CMK (cell line): ENCODE results near the gene RPP38.

Source experiments
- DNase-seq: peaks from one replicate; pipeline ENCODE4 v3.0.0-alpha.2; 2010; ENCODE audit warnings: low read depth

RPP38 gene

DNA sequence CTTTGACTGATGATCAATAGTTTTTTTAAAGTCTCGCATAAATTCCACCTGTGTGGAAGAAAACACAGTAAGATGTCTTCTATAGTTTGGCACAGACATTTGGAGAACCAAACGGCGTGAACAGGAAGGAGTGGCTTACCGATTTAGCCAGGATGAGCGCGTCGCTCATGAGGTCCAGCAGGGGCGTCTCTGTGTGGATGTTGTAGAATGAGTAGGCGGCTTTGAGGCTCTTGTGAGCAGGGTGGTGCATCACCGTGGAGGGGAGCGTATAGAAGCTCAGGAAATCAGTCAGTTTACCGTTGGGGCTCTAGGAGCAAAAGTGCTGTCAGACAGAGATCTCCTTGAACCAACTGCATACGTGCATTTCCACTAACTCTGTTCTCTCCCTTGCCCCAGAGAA is 15.5 kb downstream of the RPP38 start:
- DNase-seq: no peak

DNA sequence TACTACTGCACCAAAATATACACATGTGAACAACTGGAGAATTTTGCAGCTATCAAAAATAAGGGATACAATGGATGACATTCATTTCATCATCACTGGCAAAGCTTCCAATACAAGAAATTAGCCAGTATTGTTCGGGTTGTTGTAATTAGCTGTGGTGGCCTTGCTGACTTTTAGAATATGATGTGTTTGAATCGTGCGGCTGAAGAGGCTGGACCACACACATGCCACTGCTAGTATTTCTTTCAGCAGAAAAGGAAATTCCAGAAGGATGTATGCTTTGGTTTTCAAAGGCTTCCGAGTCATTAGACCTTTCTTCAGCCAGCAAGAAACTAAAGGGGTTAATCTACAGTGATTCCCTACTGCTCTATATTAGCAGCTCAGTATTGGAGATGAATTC is 16.6 kb downstream of the RPP38 start:
- no peak for DNase-seq

DNA sequence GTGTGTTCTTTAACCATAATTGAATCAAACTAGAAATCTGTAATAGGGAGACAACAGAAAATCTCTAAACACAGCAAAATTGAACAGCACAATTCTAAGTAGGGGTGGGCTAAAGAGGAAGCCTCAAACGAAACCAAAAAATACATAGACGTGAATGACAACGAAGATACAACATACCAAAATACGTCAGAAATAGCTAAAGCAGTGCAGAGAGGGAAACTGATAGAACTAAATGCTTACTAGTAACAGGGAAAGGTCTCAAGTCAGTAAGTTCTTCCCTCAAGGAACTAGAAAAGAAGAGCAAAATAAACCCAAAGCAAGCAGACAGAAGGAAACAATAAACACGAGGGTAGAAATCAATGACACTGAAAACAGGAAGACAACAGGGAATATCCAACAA is 19.1 kb downstream of the RPP38 start:
- no peak for DNase-seq

DNA sequence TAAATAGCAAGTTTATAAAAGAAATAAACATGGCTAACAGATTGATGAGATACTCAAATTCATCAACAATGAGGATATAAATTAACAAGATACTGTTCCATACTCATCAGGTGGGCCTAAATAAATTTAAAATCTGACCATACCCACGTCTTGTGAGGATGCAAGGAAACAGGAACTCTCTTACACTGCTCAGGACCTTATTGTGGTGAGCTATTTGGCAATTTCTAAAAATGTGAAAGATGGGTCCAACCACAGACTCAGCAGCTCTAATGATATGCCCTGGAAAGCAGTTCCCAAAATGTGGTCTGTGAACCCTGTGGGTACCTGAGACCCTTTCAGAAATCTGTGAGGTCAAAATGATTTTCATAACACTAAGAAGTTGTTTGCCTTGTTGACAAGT is 21.5 kb downstream of the RPP38 start:
- no peak for DNase-seq

DNA sequence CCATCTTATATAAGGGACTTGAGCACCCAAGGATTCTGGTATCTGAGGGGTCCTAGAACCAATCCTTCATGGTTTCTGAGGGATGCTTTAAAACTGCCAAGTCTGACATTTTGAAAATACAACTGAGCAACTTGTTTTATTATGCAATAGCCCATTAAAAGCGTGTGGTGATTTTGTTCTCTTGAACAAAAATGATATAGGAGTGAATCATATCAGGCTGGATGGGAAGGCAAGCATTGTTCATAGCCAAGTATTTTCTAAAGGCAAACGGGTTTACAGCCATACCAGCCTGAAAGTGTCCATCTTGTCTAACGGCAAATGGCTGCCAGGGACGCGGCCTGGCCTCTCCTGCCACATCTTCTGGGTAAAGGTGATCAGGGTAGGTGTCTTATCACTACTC is 23.4 kb downstream of the RPP38 start:
- no peak for DNase-seq

DNA sequence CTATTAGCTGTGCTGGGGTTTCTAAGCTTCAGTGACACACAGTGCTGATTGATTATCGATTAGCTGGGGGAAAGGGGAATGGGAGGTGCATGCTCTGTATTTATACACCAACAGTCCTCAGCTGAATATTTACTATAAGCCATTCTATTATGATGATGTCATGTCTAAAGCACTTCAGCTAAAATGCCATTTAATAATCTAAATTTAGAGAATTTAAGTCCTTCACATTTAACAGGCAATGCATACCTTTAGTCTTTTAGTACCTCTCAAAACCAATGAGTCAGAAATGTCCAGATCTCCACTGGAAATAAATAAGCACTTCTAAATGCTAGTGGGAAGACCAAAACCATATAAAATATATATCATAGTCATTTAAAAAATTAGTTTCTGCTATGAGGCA is 24.6 kb downstream of the RPP38 start:
- no peak for DNase-seq

DNA sequence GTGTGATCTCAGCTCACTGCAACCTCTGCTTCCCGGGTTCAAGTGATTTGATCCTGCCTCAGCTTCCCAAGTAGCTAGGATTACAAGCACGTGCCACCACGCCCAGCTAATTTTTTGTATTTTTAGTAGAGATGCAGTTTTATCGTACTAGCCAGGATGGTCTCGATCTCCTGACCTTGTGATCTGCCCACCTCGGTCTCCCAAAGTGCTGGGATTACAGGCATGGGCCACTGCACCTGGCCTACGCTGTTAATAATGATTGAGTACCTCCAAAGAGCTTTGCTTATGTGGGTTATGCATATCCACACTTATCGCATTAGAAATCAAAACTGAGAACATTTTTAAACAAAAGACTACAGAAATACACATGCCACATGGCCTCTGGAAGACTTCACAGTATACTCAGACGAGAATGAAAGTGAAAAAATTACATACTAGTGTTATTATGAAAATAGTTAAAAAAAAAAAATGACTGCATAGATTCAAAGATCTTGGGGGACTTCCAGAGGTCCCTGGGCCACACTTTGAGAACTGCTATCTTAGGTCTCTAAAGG is 25.4 kb downstream of the RPP38 start:
- DNase-seq: no peak

DNA sequence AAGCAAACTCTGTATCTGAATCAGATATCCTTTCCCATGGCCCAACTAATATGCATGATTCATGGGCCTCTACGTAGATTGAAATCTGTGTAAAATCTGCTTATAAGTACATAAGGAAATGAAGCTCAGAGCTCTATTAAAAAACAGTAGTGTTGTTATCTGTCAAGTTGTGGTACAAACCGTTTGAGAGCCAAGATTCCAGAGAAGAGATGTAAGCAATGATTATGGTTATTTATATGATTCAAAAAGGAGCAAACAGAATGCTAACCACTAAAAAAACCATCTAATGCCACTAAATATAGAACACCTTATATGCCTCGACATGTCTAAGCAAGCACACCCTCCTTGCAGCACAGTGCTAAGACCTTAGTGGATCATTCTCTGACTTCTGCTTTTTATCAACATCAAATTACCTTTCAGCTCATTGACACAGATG is 26.6 kb downstream of the RPP38 start:
- no peak for DNase-seq

DNA sequence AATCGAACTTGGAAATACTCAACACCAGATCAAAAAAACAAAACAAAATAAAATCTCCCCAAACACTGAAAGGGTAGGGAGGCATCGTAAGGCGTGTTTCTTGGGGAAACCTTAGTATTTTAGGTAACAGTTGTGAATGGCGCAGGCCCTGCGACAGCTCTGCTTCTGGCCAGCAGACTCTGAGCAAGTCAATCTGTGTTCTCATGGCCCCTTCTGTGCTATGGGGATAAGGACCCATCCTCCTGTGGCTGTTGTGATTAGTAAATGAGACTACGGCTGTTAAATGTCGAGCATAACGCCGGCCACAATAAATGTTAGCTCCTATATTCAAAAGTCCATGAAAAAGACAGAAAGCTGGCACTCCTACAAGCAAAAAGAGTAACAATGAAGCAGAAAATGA is 27.0 kb downstream of the RPP38 start:
- DNase-seq: no peak

DNA sequence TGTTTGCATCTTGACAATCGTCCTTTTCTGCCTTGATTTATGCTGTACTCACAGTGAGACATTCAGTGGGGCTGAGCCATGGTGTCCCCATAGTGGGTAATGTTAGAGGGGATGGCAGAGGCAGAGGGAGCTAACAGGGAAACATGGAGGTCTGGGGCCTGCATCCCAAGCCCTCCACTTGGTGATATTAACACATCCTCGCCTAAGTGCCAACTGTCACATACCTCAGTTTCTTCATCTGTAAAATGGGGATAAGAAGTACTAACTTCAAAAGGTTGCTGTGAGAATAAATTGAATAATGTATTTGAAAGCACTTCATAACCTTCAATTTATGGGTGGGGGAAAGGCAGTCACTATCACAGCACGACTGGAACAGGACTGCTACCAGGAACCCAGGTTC is 27.8 kb downstream of the RPP38 start:
- DNase-seq: no peak

DNA sequence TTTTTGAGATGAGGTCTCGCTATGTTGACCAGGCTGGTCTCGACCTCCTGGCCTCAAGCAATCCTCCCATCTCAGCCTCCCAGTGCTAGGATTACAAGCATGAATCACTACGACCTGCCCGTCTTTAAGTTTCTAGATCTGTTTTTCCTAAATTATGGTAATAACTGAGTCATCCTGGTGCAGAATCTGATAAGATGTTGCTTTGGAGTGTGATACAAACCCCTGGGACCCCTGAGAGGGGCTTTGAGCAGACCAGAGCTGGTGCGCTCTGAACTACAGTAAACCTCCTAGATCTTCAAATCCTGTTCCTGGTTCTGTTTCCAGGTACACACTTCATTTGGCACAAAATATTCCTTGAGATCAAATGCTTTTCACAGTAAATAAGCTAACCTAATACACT is 34.2 kb downstream of the RPP38 start:
- no peak for DNase-seq

DNA sequence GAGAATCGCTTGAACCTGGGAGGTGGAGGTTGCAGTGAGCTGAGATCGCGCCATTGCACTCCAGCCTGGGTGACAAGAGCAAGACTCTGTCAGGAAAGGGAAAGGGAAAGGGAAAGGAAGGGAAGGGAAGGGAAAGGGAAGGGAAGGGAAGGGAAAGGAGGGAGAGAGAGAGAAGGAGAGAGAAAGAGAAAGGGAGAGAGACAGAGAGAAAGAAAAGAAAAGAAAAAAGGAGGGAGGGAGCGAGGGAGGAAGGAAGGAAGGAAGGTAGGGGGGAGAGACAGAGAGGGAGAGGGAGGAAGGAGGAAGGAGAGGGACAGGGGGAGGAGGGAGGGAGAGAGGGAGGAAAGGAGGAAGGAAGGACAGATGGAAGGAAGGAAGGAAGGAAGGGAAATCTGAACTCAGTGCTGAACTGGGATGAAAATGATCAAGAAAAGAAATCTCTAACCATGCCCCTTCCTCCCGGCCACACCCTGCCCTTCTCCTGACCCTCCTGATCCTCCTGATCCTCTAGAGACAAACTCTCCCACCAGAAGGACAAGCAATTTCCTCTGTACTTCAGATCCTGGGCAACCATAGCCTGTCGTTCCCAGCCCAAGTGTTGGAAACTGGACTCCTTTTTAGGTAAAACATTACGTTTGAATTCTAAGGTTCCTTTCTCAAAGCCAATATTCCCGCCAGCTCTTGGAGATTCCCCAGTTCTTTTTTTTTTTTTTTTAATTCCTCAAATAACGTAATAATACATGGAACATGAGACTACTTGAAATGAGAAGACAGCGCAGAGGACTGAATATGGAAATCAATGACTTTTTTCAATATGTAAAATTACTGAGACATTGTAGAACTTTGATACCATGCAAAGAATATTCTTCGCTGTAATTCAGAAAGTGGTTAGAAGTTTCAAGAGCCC is 39.2 kb downstream of the RPP38 start:
- DNase-seq: no peak

DNA sequence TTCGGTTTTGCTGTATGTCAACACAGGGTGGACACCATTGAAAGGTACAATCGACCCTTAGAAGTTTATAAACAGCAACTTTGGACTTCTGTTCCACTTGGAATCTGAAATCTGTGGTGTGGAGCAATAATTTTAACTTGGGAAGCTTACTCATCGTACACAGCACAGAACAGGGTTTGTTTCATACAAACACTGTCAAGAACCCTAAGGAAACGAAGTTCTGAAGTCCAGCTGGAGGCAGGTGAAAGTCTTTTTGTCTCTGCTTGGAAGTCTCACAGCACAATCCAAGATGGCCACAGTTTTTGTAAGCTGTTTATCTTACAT is 39.8 kb downstream of the RPP38 start:
- DNase-seq: no peak

DNA sequence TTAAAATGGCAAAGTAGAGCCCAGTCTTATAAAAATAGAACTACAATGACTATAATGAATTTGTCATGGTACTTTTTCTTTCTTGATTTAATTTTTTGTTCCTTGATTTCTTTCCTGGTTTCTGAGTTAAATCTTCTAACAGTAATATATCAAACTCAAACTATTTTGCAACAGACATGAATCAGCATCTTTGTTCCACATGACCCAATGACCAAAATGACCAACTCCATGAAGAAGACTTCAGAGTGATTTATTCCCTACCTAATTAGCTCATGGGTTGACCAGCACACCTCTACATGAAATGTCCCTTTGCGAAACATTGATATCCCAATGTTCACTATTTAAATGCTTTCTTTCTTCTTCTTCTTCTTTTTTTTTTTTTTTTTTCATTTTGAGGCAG is 40.5 kb downstream of the RPP38 start:
- no peak for DNase-seq

DNA sequence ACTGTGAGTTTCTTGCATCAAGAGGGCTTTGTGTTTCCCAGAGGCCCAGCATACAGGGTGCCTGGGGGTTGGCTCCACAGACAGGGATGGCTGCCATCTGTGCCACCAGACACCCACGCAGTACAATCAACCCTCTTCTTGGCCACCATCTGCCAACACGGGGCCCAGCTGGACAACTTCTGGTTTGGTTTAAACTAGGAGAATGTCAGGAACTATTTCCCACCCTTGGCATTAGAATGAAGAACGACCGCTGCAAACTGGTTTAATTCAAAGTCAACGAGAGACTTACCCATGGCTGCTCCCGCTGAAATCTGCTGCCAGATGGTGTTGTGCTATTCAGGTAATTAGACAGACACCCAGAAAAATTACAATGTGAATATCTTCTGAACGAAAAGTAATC is 43.5 kb downstream of the RPP38 start:
- DNase-seq: no peak

DNA sequence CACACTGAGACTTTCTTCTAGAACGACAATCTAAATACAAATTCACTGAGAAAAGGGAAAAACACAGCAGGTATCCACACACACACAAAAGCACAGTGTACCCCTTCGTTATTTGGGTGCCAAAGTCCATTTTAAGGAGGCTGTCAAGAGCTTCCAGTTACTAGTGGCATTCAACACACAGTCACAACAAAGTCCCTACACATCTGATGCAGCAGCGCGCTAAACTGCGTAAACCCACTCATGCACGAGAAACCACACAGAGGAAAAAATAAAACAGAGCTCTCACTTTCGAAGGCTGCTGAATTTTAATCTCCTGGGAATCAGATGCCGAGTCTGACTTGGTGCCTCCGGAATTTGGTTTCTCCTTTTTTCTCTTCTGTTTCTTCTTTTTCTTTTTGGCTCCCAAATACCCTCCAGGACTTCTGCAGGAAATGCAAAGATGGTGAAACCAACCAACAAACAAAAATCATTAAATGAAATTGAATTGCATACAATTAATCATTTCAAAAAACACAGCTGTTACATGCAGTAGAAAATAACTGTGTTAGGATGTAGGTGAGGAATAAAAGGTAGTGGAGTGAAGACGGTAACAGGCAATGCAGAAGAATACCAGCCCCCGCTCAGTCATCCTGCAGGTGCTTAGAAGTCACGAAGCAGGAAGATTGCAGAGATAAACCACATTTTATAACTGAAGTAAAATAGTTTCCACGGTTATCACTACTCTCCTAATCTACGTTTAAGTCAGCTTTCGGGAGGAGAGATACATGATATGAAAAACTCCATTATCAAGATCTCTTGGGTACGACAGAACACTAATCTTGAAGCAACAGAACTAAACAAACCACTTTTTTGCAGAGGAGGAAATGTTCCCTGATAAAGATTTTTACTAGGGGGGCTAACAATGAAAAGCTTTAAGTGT is 44.2 kb downstream of the RPP38 start:
- DNase-seq: no peak

DNA sequence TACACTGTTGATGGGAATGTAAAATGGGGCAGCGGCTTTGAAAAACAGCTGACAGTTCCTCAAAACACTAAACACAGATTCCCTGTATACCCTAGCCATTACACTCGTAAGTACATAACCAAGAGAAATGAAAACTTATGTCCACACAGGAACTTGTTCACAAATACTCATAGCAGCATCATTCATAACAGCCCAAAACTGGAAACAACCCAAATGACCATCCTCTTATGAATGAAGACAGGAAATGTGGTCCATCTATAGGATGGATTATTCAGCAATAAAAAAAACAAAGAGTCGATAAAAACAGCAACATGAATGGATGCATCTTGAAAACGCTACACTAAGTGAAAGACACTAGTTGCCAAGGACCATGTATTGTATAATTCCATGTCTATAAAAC is 47.6 kb downstream of the RPP38 start:
- DNase-seq: no peak

DNA sequence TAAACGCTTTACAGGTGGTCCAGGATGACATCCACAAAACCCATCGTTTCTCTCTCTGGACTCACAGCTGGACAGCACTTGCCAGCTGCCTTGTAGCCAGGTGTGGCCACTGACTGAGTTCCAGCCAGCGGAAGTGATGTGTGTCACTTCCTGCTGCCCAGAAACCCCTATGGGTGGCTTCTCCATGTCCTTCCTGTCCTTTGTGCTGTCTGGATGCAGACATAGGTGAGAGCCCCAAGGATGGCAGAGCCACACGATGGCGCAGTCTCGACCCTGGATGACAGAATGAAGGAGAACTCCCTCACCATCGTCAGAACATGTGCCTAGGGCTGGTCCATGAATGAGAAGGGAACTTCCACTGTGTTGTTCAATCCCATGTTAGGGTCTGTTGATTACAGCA is 49.2 kb downstream of the RPP38 start:
- DNase-seq: no peak

DNA sequence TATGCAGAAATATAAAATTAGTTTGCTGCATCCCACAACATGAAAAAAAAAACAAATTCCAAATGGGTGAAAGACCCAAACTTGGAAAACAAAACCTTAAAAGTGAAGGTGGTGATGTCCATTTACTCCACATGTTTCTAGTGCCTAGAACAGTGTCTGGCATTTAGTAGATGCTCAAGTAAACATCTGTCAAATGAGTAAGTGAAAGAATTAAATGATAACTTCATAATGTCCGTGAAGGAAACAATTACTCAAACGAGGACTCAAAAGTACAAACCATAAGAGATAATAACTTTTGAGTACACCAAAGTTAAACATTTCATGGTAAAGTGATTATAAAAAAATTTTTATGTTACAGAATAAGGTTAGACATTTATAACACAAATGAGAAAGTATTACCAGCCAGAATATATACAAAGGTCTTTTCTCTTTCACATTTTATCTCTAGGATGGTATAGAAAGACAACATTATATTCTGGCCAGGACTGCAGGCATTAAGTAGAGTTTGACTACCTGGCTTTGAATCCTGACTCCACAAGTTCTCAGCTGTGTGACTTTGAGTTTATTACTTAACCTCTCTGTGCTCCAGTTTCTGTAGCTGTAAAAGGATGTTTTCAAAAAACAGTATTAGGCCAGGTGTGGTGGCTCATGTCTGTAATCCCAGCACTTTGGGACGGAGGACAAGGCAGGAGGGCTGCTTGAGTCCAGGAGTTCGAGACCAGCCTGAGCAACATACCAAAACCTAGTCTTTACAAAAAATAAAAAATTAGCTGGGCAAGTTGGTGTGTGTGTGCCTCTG is 50.6 kb downstream of the RPP38 start:
- DNase-seq: no peak

DNA sequence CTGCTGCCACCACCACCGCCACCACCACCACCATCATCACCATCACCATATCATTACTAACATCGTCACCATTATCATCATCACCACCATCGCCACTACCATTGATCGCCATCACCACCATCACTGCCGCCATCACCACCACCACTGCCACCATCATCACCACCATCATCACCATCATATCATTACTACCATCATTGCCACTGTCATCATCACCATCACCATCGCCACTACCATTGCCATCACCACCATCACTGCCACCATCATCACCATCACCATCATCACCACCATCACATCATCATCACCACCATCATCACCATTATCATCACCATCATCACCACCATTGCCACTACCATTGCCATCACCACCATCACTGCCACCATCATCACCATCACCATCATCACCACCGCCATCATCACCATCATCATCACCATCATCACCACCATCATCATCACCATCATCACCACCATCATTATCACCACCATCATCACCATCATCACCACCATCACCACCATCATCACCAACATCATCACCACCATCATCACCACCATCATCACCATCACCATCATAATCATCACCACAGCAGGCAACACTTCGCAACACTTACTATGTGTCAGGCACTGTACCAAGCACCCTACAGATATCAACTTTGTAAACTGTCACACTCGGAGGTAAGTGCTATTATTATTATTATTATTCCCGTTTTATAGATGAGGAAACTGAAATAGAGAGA is 52.1 kb downstream of the RPP38 start:
- DNase-seq: no peak

DNA sequence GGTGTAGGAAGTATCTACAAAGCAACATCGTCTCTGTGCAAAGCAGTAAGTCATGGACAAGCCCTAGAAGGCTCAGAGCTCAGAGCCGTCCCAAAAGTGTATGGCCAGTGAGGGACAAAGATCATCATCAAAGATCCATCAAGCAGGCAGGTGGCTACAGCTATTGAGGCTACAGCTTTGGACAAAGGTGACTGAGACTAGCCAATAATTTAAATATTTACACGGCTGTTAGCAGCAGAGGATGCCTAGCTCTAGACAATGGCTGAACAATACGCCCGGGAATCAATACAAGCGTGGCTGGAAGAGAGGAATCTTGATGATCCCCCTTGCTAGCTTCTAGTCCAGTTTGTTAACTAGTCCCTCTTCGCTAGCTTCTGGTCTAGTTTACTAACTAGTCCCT is 53.4 kb downstream of the RPP38 start:
- DNase-seq: no peak

DNA sequence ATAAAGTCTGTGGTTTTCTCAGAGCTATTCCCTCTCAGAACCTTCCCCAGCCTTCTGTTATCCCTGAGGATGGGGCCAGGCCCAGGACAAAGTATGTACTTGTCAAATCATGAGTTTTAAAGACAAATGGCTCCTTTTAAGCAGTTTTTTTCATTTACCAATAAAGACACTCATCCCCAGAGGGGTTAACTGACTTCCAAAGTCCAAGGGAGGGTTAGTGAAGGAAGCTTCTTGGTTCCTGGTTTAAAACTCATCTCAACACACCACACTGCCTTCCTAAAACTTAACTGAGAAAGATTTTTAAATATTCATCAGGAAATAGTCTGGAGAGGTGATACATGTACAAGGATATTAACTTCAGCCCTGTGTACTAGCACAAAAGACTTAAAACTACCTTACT is 55.4 kb downstream of the RPP38 start:
- no peak for DNase-seq
